GM12892 (cell line): ENCODE data around the gene TMEM229A.

Experiments used
- POLR2A ChIP-seq: IDR thresholded peaks from 2 replicates; pipeline ENCODE4 v1.6.1; 2011; ENCODE audit warnings: low read depth, low read length, control low read depth
- POLR2AphosphoS5 ChIP-seq: IDR thresholded peaks from 2 replicates; pipeline ENCODE4 v1.6.1; 2011; ENCODE audit warnings: low read depth, low read length, control low read depth
- TAF1 ChIP-seq: IDR thresholded peaks from 2 replicates; pipeline ENCODE4 v1.6.1; 2011; ENCODE audit warnings: low read depth, mild to moderate bottlenecking, control low read depth, low read length, borderline replicate concordance

- no peak for TF ChIP-seq POLR2A
- TF ChIP-seq POLR2AphosphoS5: no peak
- TF ChIP-seq TAF1: no peak
Measured at GRCh38 chr7:123987445-123987844, 45.4 kb downstream of the TMEM229A start.
